Ammon's horn (tissue), 1 donor: ENCODE results near the gene MAPK10.
A peak's percentile ranks its signal among the peaks of the same experiment; 100 is the strongest.

ENCODE experiments used
- DNase-seq: peaks from one replicate; pipeline ENCODE4 v3.0.0-alpha.2; 2016; ENCODE audit warnings: low spot score

The MAPK10 gene

GRCh38 chr4:86278126-86278525, 81.7 kb downstream of the MAPK10 start:
- DNase-seq, result no peak

DNA sequence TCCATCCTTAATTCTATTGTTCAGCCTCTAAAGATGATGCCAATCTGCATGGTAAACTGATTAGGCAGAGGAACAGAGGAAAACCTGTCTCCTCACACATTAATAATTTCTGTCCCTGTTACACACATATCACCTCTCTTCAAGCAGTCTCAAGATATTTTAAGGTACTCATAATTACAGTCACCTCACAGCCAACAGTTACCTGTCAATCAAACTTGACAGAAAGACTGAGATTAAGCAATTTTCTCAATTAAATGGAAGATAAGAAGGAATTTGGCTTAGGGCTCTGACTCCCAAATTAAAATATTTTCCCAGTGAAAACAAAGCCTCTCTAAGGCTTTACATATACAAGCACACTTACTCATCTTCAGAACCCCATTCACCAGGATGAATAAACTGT, 85.2 kb downstream of the MAPK10 start:
- DNase-seq, result no peak

DNA sequence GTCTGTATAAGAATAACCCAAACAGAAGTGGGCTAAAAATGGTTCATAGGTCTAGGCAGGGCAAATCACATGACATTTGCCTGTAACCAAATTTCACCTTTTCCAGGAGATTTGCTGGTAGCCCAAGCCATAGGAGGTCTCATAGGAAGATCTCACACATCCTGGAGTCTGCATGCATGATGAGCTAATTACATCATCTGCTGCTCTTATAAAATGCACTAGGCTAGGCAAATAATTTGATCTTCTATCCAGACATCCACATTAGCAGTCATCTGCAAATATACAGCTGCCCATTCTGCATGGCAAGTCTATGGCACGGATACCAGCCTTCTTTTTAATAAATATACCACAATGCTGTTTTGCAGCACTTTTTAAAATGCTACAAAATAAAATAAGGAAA, 87.2 kb downstream of the MAPK10 start:
- DNase-seq, result no peak

GRCh38 chr4:86271057-86271456, 88.8 kb downstream of the MAPK10 start:
- DNase-seq, result no peak

DNA sequence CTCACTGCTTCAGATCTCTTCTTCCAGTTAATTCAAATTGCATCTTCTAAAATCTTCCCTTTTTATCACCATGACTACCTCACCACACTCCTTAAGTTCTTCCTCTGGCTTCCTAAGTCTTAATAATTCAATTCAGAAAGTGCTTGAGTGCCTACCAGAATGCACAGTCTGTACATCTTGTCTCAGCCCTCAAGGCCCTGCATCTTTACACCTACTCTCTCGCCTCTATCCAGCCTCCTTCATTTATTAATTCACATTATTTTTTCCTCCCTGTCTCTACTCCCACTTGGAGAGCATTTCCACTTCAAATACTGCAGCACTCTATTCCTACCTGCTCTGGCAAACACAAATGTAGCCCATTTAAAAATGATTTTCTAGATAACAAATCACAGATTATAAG, 90.5 kb downstream of the MAPK10 start:
- no peak for DNase-seq

- no peak for DNase-seq
These were observed 95.6 kb downstream of the MAPK10 start for GRCh38 chr4:86264241-86264640.

DNA sequence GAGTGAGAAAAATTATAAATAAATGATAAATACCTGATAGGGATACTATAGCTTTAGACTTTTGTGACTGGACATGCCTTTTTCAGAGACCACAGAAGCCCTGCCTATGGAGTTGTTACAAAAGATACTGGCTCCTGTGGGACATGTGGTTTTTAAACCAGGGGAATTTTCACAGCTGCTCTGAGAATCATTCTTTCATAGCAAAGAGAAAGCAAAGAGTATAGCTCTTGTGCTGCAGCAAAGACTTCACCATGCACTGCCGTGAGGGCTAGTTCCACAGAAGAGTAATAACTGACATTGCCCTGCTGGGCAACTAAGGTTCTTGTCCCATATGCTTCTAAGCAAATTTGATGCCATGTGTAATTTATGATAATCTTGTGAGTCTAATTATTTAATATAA, 98.2 kb downstream of the MAPK10 start:
- DNase-seq, result no peak

DNA sequence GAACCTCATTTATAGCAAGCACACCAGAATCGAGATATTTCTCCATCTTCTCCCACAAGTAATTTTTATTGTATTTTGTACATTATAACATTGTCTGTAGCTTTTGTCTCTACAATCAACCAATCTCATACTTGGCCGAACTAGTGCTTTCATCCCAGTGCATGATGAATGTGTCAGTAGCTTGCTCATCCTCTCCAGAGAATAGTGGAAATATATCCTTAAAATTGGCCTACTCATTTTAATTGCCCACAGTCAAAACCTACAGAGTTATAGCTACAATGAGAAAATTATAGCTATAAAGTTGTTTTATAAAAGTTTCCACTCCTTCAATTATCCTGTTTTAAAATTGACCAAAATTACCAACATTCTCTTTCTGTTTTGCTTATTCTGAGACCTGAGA, 103.8 kb downstream of the MAPK10 start:
- DNase-seq, result no peak

GRCh38 chr4:86250619-86251018, 109.2 kb downstream of the MAPK10 start:
- no peak for DNase-seq

GRCh38 chr4:86250006-86250405, 109.8 kb downstream of the MAPK10 start:
- DNase-seq, result no peak

- DNase-seq, result peak; percentile 40
These were observed 110.8 kb downstream of the MAPK10 start for GRCh38 chr4:86249074-86249473.

DNA sequence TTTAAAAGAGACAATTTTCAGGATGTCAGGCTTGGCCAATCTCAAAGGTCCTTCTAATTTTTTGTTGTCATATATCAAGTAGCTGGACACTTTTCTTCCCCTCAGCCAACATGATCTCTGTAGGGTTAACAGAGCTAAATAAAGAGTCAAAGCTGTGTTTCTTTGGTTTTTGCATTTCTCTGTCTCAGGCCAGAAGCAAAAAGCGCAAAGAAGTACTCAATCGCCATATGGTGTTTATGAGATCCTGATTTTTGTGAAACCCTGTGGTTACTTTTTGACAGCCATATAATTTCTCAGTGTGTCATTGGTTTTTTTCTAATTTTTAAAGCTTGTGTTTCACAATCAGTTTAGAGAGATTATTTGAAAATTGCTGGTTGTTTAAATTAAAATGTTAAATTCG, 111.9 kb downstream of the MAPK10 start:
- DNase-seq, result no peak

DNA sequence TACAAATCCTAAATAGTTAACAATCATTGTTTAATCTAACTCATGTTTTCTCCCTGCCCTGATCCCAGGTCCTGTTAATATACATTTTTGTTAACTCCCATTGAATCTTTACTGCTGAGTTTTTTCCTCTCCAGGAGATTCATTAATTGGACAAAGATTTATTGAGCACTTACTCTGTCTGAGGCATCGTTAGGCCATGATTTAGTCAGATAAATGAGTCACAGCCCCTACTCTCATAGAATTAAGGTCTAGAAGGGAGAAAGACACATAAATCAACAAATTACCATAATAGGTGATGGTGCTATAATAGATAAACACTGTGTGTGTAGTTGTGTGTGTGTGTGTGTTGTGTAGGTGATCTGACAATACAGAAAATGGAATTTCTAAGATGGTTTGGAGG, 112.5 kb downstream of the MAPK10 start:
- DNase-seq, result no peak

GRCh38 chr4:86243750-86244149, 116.1 kb downstream of the MAPK10 start:
- DNase-seq, result no peak

DNA sequence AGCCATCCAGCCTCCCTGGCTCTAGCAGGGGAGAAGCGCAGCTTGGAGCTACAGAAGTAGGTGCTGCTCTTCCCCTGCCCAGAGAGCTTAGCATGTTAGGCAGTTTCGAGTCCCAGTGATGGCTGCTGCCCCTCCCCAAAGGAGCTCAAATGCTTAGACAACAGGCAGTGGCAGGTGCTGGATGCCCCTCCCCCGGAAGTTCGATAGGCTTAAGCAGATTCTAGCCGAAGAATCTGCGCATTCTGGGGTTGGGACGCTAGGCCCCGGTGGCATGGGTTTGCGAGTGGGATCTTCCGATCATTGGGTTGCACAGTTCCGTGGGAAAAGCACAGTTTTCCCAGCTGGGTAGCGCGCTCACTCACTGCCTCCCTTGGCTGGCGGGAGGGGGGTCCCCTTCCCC, 117.2 kb downstream of the MAPK10 start:
- no peak for DNase-seq

GRCh38 chr4:86235549-86235948, 124.3 kb downstream of the MAPK10 start:
- no peak for DNase-seq

DNA sequence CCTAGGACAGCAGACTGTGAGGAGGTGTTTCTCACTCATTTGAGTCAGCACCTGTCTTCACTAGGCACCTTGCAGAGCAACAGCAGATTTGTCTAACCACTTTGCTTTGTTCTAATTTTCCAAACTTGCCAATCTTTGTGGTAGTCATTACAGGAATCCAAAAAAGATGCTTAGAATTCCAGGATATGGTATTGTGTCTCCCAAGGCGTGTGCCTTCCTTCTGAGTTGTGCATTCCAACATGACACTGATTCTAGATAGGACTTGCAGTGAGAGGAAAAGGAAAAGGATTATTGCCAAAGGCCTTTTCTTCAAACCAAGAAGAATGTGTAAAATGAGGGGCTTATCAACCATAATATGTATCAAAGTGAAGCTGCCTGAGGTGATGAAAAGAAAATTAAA, 126.2 kb downstream of the MAPK10 start:
- no peak for DNase-seq

DNA sequence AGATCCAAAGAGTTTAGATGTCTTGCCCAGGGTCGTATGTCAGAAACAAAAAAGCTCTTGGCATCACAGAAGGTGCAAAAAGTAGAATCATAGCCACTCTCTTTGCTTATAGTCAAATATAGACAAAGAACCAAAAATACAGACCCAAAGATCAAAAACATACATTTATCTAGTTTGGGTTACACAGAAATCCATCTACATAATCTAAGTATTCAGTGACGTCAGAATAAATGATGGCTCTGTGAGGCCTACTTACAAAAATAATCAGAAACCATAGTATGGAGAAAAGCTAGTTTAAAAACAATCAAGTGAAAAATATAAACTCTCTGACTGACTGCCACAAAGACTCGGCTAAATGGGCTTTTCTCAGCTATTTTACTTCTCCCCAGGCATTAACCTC, 126.8 kb downstream of the MAPK10 start:
- no peak for DNase-seq

DNA sequence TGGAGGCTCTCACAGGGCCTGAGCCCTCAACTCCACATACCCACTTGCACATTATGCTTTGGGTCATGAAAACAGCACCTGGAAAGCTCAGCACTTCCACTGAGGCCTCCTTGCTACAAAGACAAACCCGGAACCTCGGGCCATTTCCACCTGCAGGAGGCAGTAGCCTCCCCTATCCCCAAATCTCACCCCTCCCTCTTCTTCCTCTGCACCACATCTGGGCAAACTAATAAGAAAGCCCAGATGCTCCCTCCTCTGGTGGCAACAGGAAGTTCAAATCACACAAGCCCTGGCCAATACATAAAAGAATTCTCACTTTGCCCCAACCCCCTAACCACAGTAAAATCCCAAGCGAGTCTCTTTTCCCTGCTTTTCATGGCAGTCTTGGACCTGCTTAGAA, 136.4 kb downstream of the MAPK10 start:
- DNase-seq, result no peak

DNA sequence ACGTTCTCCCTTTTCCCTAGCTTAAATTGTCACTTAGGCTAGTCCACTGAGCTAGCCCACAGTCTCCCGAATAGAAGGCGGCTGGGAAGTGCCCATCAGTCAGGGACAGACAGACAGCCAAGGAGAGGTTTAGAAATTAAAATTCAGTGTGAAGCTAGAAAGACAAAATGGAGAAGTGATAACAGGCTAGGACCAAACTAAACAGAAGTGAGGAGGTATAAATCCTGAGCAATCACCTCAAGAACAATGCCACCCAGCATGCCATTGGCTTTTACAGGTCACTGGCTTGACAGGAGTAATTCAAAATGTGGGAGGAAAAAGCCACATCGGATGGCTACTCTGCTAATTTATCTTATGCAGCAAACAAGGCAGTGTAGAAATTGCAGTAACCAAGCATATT, 138.9 kb downstream of the MAPK10 start:
- DNase-seq, result no peak

GRCh38 chr4:86220121-86220520, 139.7 kb downstream of the MAPK10 start:
- DNase-seq, result no peak

GRCh38 chr4:86218746-86219473, 140.9 kb downstream of the MAPK10 start:
- DNase-seq, result no peak

DNA sequence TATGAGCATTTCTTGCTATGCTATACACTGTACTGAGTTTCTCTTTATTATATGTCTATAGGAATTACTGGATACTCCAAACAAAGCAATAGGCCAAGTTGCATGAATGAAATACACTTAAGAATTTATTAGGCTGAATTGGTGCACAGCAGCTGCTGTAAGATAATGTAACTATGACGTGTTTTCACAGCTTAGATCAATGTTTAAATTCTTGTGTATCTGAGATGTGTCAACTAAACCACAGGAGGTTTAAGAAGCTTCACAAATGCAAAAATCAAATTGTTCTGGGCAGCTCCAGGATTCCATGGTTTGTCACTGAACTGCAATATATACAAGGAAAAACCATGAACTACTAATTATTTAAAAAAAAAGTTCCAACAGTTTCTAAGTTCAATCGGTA, 156.7 kb downstream of the MAPK10 start:
- DNase-seq, result no peak

DNA sequence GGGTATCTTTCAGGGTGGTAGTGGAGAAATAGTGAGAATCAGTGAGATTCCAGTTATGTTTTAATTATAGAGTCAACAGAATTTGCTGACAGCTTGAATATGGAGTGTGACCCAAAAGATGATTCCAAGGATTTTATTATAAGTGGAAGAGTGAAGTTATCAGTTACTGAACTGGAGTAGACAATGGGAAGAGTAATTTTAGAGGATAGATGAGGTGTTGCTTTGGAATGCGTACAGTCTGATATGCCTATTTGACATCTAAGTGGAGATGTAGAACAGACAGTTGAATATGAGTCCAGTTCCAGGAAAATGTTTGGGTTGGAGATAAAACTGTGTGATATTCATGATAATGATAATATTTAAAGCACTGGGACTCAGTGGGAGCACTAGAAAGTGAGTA, 174.2 kb downstream of the MAPK10 start:
- DNase-seq, result no peak

DNA sequence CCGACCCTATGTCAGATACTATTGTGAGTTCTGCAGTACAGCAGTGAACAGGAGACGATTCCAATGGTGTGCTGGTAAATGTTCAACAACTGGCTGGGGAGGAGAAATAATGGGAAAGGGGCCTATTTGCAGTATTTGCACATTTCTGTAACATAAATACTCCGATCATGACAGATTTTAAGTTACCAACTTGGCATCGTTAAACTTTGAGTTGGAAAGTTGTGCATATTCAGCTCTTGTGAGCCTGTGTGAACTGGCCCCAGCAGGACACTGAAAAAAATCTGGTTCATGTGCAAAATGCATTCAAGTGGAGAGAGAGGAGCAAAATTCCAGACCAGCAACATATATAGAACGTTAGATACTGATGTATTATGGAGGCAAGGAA, 175.0 kb downstream of the MAPK10 start:
- DNase-seq, result no peak
